GM21360 (cell line): ENCODE results near the gene ITGA6.

ENCODE experiments used
- ATAC-seq: cut with Tn5 transposase; IDR thresholded peaks from one replicate; pipeline ENCODE4 v1.9.1; 2021; ENCODE audit warnings: mild to moderate bottlenecking, moderate library complexity; ENCODE audit not compliant: unreplicated experiment

The ITGA6 gene

GRCh38 chr2:172462849-172463381, 35.5 kb downstream of the ITGA6 start:
- no peak for ATAC-seq

- no peak for ATAC-seq
Observed at GRCh38 chr2:172464400-172465129, 37.2 kb downstream of the ITGA6 start.

GRCh38 chr2:172465417-172466334, 38.3 kb downstream of the ITGA6 start:
- ATAC-seq = no peak

- no peak for ATAC-seq
Observed at GRCh38 chr2:172467382-172467781, 40.0 kb downstream of the ITGA6 start.

- ATAC-seq = no peak
Observed at GRCh38 chr2:172470958-172471922, 43.9 kb downstream of the ITGA6 start.

- no peak for ATAC-seq
Observed at GRCh38 chr2:172472446-172473033, 45.2 kb downstream of the ITGA6 start.

GRCh38 chr2:172473167-172473566, 45.8 kb downstream of the ITGA6 start:
- no peak for ATAC-seq

- ATAC-seq = no peak
Observed at GRCh38 chr2:172478353-172478752, 51.0 kb downstream of the ITGA6 start.

GRCh38 chr2:172480301-172481218, 53.2 kb downstream of the ITGA6 start:
- ATAC-seq = no peak

GRCh38 chr2:172481507-172482262, 54.3 kb downstream of the ITGA6 start:
- no peak for ATAC-seq

- no peak for ATAC-seq
Observed at GRCh38 chr2:172484253-172484652, 56.9 kb downstream of the ITGA6 start.

GRCh38 chr2:172484706-172485105, 57.3 kb downstream of the ITGA6 start:
- ATAC-seq = no peak

- no peak for ATAC-seq
Observed at GRCh38 chr2:172488556-172488955, 61.2 kb downstream of the ITGA6 start.

GRCh38 chr2:172489681-172490080, 62.3 kb downstream of the ITGA6 start:
- ATAC-seq = no peak

GRCh38 chr2:172496160-172496608, 68.8 kb downstream of the ITGA6 start:
- no peak for ATAC-seq

GRCh38 chr2:172507199-172507598, 79.8 kb downstream of the ITGA6 start:
- ATAC-seq = no peak

- ATAC-seq = no peak
Observed at GRCh38 chr2:172510088-172510487, 82.7 kb downstream of the ITGA6 start.

- no peak for ATAC-seq
Observed at GRCh38 chr2:172510548-172510947, 83.2 kb downstream of the ITGA6 start.
